Calu3 (cell line): ENCODE results near the gene PAX3. TPM values are rescaled to one million over a fixed set of nuclear protein-coding genes. Genes with fewer than 3 reads are reported as not detected.

Source experiments
- BruUV-seq: library from RNA; stranded (reverse); fragments of 400-500 nt; replicated peaks from 2 replicates; lab custom pipeline; 2021; lab: Mats Ljungman, UMichigan
- CTCF ChIA-PET: fragments of 300-600 bp; sonication (Branson Sonifier 250); formaldehyde crosslinking; loops from one replicate; lab custom pipeline; 2022; ENCODE audit warnings: antibody characterized with exemption; lab: Charles Lee
- DNase-seq: peaks from one replicate; pipeline ENCODE4 v3.0.0; 2022
- H3K27ac Mint-ChIP-seq: one replicate; pipeline ENCODE4 v1.8.0; 2022; ENCODE audit warnings: mixed read lengths; ENCODE audit not compliant: unreplicated experiment
- H3K27me3 Mint-ChIP-seq: one replicate; pipeline ENCODE4 v1.8.0; 2022; ENCODE audit warnings: mixed read lengths; ENCODE audit not compliant: unreplicated experiment
- H3K36me3 Mint-ChIP-seq: one replicate; pipeline ENCODE4 v1.8.0; 2022; ENCODE audit warnings: mild to moderate bottlenecking, moderate library complexity, mixed read lengths; ENCODE audit not compliant: insufficient read depth, unreplicated experiment
- H3K4me1 Mint-ChIP-seq: one replicate; pipeline ENCODE4 v1.8.0; 2022; ENCODE audit warnings: mild to moderate bottlenecking, low read depth, mixed read lengths; ENCODE audit not compliant: unreplicated experiment
- H3K4me3 Mint-ChIP-seq: one replicate; pipeline ENCODE4 v1.8.0; 2022; ENCODE audit warnings: mild to moderate bottlenecking, low read depth, moderate library complexity, mixed read lengths; ENCODE audit not compliant: unreplicated experiment
- H3K9me3 Mint-ChIP-seq: one replicate; pipeline ENCODE4 v1.8.0; 2022; ENCODE audit warnings: low read depth, mixed read lengths; ENCODE audit not compliant: unreplicated experiment
- intact Hi-C: fragments of 100-400 bp; cut with micrococcal nuclease; formaldehyde crosslinking; loops from one replicate; pipeline ENCODE4 v1.10.0; 2022; ENCODE audit not compliant: unreplicated experiment
- total RNA-seq: library from RNA; stranded (reverse); gene quantifications from 2 replicates; pipeline ENCODE4 v1.2.3, GENCODE V29; 2022
- TF ChIP-seq, protein P1 (sequence below): fragments of 200-600 bp; IDR thresholded peaks from one replicate; pipeline ENCODE4 v1.8.0; 2022; ENCODE audit warnings: antibody characterized with exemption; ENCODE audit not compliant: unreplicated experiment

PAX3 gene
- total RNA-seq, 1 experiment from 2014 or later, result not detected

DNA sequence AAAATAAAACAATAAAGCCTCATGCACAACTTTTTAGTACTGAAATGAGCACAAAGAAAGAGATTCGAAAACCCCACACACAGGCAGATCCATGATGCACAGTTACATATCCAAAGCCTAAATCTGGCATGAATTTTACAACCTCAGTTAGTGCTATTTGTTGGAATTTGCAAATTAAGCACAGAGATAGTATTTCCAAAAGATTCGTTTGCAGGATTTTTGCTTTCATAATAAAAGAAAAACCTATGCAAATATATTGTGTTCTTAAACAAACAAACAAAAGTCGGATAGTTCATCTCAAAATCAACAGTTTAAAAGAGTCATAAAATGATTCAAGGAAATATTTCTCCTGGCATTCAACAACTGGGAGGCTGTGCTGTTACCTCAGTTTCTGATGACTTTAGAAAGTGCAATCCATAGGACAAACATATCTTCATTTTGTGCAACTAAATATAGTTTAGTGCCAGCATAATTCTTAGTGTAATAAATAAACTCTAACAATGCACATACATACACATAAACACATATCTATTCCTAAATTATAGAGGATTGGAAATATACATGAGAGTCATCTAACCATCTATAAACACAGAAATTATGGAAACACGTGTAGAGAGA, 10.8 kb downstream of the PAX3 start:
- Mint-ChIP-seq H3K9me3 (no peaks in the 10 kb centered on the region), H3K27ac (no peak overlapping the region), H3K27me3 (peaks cover 100% of the 10 kb centered on the region), H3K4me3 (no peak overlapping the region), H3K4me1 (no peaks in the 10 kb centered on the region), H3K36me3 (no peaks in the 10 kb centered on the region)
- CTCF ChIA-PET, result no interaction called here
- TF ChIP-seq, protein P1, sequence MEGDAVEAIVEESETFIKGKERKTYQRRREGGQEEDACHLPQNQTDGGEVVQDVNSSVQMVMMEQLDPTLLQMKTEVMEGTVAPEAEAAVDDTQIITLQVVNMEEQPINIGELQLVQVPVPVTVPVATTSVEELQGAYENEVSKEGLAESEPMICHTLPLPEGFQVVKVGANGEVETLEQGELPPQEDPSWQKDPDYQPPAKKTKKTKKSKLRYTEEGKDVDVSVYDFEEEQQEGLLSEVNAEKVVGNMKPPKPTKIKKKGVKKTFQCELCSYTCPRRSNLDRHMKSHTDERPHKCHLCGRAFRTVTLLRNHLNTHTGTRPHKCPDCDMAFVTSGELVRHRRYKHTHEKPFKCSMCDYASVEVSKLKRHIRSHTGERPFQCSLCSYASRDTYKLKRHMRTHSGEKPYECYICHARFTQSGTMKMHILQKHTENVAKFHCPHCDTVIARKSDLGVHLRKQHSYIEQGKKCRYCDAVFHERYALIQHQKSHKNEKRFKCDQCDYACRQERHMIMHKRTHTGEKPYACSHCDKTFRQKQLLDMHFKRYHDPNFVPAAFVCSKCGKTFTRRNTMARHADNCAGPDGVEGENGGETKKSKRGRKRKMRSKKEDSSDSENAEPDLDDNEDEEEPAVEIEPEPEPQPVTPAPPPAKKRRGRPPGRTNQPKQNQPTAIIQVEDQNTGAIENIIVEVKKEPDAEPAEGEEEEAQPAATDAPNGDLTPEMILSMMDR, result no peak
- no peak for DNase-seq
- BruUV-seq, result no TSS peak
- intact Hi-C loops, result no loop called here

DNA sequence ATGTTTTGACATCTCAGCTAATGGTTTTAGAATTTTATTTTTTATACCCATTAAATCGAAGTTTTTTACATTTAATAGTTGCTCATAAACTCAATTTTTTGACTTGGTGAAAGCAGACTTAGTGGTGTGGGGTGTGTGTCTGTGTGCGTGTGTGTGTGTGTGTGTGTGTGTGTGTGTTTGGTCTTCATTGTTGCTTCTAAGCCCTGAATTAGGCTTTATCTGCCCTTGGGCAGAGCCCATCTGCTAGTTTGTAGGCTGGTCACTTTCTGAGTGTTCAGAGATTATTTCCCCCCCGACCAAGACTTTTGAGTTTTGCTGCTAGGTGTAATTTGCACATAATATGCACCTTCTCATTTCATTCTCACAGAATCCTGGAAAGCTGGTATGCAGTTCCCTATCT, 14.3 kb downstream of the PAX3 start:
- intact Hi-C loops, result no loop called here
- Mint-ChIP-seq H3K36me3 (no peaks in the 10 kb centered on the region), H3K4me3 (no peak overlapping the region), H3K9me3 (no peaks in the 10 kb centered on the region), H3K4me1 (no peaks in the 10 kb centered on the region), H3K27me3 (peaks cover 97% of the 10 kb centered on the region), H3K27ac (no peak overlapping the region)
- TF ChIP-seq, protein P1, result no peak
- CTCF ChIA-PET, result no interaction called here
- DNase-seq, result no peak
- no TSS peak for BruUV-seq

DNA sequence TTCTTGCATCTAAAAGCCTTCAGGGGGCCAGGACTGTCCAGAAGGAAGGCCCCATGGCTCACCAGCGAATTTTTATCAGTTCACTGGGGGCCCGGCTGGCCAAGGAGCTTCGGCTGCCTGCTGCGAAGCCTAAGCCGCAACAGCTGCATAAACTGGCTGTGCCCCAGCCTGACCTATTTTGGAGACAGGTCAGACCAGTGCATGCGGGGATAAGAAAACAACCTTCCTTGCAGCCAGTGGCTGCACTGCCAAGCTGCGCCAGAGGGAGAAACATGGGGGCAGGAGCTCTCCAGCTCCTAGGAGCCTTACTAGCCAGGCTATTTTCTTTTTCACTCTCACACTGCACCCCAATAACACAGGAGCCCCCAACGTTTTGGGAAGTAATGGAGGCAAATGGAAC, 15.2 kb downstream of the PAX3 start:
- Mint-ChIP-seq H3K36me3 (no peaks in the 10 kb centered on the region), H3K27ac (no peak overlapping the region), H3K9me3 (no peaks in the 10 kb centered on the region), H3K4me3 (no peak overlapping the region), H3K27me3 (peaks cover 90% of the 10 kb centered on the region), H3K4me1 (no peaks in the 10 kb centered on the region)
- no TSS peak for BruUV-seq
- TF ChIP-seq, protein P1, result no peak
- CTCF ChIA-PET, result no interaction called here
- no peak for DNase-seq
- intact Hi-C loops, result no loop called here

DNA sequence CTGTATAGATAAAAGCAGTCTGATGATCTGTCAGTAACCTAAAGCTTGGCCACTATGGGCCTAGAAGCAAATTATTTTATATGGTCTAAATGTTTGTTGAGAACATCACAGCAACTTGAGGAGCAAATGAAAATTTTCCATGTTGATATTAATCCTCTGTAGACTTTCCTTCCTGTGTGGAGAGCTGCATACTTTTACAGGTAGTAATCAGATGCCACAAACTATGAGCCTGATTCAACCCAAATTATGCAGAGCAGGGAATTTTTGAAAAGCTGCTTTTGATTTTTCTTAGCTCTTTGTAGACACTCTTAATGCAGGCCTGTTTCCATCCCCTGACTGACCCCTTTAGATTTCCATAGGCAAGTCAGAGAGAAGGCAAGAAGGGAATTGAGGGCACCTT, 17.3 kb downstream of the PAX3 start:
- no peaks in the 10 kb centered on the region for H3K36me3 Mint-ChIP-seq
- BruUV-seq, result no TSS peak
- H3K4me1 Mint-ChIP-seq, result no peaks in the 10 kb centered on the region
- no peaks in the 10 kb centered on the region for H3K9me3 Mint-ChIP-seq
- TF ChIP-seq, protein P1, result no peak
- intact Hi-C loops, result no loop called here
- H3K4me3 Mint-ChIP-seq, result no peak overlapping the region
- DNase-seq, result no peak
- H3K27ac Mint-ChIP-seq, result no peak overlapping the region
- CTCF ChIA-PET, result no interaction called here
- H3K27me3 Mint-ChIP-seq, result peaks cover 79% of the 10 kb centered on the region
